Epithelial cell of proximal tubule (primary cell): Measurements from ENCODE around the gene LUC7L. TPM values are rescaled to one million over a fixed set of nuclear protein-coding genes. Genes with fewer than 3 reads are reported as not detected.
"Not testable (repeated sequence)": the region's sequence is repeated elsewhere in the genome, so short reads cannot be mapped to it uniquely, and the experiment has no call there.

Experiments used
- DNase-seq: peaks from one replicate; pipeline ENCODE4 v3.0.0-alpha.2; 2011; ENCODE audit warnings: low read depth
- H3K4me3 ChIP-seq: 2 replicates; pipeline ENCODE4 v1.5.1; 2011; ENCODE audit warnings: low read depth, mild to moderate bottlenecking, low read length
- total RNA-seq: library from RNA; depleted of rRNA; stranded (reverse); fragments of >200 nt; gene quantifications from 2 replicates; pipeline ENCODE4 v1.2.3, GENCODE V29; 2015
- TF ChIP-seq, protein P1 (sequence below): conservative IDR thresholded peaks from 2 replicates; pipeline ENCODE4 v1.5.1; 2012; ENCODE audit warnings: low read depth, mild to moderate bottlenecking, low read length

The LUC7L gene
- total RNA-seq, 1 donor from 2014 or later, result 77.6 TPM

DNA sequence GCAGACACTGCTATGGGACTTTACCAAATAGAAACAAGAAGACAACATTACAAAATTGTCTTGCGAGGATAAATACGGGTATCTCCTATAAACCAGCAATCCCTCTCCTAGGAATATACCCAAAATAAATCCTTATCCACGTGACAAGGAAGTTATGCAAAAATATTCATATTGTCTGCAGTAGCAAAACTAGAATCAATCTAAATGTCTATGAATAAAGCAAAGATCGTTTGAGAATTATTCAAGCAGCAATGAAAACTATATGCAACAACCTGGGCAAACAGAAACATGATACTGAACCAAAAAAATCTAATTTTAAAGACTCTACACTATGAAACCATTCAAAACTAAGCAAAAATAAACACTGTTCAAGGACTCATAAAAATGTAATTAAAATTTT, 9.2 kb downstream of the LUC7L start:
- DNase-seq, result no peak
- H3K4me3 ChIP-seq, result no peak overlapping the region
- TF ChIP-seq, protein P1, sequence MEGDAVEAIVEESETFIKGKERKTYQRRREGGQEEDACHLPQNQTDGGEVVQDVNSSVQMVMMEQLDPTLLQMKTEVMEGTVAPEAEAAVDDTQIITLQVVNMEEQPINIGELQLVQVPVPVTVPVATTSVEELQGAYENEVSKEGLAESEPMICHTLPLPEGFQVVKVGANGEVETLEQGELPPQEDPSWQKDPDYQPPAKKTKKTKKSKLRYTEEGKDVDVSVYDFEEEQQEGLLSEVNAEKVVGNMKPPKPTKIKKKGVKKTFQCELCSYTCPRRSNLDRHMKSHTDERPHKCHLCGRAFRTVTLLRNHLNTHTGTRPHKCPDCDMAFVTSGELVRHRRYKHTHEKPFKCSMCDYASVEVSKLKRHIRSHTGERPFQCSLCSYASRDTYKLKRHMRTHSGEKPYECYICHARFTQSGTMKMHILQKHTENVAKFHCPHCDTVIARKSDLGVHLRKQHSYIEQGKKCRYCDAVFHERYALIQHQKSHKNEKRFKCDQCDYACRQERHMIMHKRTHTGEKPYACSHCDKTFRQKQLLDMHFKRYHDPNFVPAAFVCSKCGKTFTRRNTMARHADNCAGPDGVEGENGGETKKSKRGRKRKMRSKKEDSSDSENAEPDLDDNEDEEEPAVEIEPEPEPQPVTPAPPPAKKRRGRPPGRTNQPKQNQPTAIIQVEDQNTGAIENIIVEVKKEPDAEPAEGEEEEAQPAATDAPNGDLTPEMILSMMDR, result no peak

DNA sequence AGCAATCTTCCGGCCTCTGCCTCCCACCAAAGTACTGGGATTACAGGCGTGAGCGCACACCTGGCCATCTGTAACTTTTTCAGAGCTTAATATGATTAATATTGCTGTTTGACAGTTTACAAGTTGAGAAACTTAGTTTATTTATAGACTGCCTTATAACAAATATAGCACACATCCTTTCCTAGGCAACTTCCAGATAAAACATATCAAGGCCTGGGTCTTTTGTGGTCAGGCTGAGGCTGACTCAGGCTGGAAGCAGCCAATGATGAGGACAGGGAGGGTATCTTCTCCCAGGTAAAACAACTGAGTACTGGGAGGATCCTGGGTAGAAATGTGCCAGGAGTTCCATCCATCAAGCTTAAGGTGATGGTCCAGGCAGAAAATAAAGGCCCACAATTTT, 16.2 kb downstream of the LUC7L start:
- TF ChIP-seq, protein P1, result no peak
- no peak for DNase-seq
- H3K4me3 ChIP-seq, result no peak overlapping the region

DNA sequence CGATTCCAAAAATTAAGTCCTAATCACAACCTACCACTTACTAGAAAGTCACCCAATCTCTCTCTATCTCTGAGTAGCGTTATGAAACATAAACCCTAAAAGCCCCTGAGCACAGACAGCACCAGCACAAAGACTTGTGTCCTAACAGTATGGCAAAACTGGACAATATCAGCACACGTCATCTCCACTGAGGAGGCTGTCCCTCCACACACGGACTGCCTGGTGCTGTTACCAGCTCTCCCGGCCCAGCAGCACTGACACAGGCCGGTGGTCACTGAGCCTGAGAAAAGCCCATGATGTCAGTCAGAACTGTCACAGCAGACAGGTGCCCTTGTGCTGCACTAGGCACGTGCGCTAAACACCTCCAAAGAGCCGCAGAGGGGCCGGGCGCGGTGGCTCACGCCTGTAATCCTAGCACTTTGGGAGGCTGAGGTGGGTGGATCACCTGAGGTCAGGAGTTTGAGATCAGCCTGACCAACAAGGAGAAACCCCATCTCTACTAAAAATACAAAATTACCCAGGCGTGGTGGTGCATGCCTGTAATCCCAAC, 17.5 kb downstream of the LUC7L start:
- DNase-seq, H3K4me3 ChIP-seq: not testable (repeated sequence)

DNA sequence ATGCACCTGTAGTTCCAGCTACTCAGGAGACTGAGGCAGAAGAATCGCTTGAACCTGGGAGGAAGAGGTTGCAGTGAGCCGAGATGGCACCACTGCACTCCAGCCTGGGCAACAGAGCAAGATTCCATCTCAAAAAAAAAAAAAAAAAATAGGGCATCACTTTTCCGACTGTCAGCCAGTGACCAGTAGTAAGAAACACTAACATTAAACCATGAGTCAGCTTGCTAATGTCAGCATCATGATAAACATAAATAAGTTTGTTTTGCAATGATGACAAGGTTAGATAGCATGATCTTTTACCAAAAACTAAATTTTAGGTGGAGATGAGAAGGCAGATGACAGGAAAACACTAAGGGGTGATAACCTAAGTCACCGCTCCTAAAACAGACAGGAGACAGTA, 19.9 kb downstream of the LUC7L start:
- not testable (repeated sequence) for DNase-seq, H3K4me3 ChIP-seq

DNA sequence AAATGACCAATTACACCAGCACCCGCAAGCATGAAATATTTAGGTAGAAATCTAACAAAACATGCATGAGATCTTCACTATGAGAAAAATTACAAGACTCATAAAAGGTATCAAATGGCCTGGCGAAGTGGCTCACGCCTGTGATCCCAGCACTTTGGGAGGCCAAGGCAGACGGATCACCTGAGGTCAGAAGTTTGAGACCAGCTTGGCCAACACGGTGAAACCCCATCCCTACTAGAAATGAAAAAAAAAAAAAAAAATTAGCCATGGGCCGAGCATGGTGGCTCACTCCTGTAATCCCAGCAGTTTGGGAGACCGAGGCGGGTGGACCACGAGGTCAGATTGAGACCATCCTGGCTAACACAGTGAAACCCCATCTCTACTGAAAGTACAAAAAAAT, 25.2 kb downstream of the LUC7L start:
- not testable (repeated sequence) for H3K4me3 ChIP-seq, DNase-seq

DNA sequence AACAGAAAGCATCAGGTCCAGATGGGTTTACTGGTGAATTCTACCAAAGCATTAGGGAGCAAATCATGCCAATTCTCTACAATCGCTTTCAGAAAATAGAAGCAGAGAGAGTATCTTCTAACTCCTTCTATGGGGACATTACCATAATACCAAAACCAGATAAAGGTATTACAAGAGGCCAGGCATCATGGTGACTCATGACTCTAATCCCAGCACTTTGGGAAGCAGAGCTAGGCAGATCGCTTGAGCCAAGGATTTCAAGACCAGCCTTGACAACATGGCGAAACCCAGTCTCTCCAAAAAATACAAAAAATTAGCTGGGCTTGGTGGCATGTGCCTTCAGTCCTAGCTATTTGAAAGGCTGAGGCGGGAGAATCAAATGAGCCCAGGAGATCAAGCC, 26.0 kb downstream of the LUC7L start:
- TF ChIP-seq, protein P1, result no peak
- H3K4me3 ChIP-seq, result no peak overlapping the region
- DNase-seq, result no peak

- TF ChIP-seq, protein P1, result no peak
- no peak overlapping the region for H3K4me3 ChIP-seq
- peak; percentile 42 for DNase-seq
Observed at GRCh38 chr16:200388-200787, 28.9 kb downstream of the LUC7L start.

DNA sequence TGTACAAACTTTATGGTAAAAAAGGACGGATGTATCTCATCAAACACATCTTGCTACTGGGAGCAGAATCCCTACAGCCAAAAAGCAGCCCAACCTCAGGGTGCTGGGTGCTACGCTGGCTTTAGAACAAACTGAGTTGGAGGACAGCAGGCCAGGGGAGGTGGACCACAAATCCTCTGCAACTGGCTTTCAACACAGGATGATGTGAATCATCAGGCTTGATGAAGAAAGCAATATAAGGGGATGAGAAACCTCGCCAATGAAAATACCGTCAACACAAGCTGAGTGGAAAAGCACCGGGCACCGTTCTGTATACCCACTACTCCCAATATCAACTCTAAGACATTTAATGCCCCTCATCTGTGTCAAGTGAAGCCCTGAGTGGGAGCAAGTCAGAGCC, 34.7 kb downstream of the LUC7L start:
- H3K4me3 ChIP-seq, result no peak overlapping the region
- DNase-seq, result no peak
- TF ChIP-seq, protein P1, result no peak

DNA sequence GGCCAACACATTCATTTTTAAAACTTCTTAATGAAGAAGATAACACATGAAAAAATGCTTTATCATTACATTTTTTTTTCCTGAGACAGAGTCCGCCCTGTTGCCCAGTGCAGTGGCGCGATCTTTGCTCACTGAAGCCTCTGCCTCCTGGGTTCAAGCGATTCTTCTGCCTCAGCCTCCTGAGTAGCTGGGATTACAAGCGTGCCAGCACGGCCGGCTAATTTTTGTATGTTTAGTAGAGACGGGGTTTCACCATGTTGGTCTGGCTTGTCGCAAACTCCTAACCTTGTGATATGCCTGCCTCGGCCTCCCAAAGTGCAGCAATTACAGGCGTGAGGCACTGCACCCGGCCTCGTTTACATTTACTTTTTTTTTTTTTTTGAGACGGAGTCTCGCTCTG, 35.8 kb downstream of the LUC7L start:
- DNase-seq, result no peak
- TF ChIP-seq, protein P1, result no peak
- H3K4me3 ChIP-seq, result no peak overlapping the region
